SH-SY5Y (cell line): ENCODE results near the gene TERT.

ENCODE experiments used
- GATA2 ChIP-seq: IDR thresholded peaks from 2 replicates; pipeline ENCODE4 v1.6.1; 2011; ENCODE audit warnings: mild to moderate bottlenecking, low read depth, low read length
- GATA3 ChIP-seq: IDR thresholded peaks from 2 replicates; pipeline ENCODE4 v1.6.1; 2011; ENCODE audit warnings: low read depth, mild to moderate bottlenecking, low read length, moderate library complexity

GRCh38 chr5:1244976-1245375 is 49.9 kb downstream of the TERT start:
- no peak for TF ChIP-seq GATA2
- no peak for TF ChIP-seq GATA3
